Ovary (tissue), 9 donors: ENCODE data around the gene PIH1D2. TPM values are rescaled to one million over a fixed set of nuclear protein-coding genes. Genes with fewer than 3 reads are reported as not detected.

ENCODE experiments used
- DNase-seq, 5 donors: peaks; one replicate each; pipeline ENCODE4 v3.0.0-alpha.2; 2019 to 2020
- H3K27ac ChIP-seq, 2 donors: fragments of 200-600 bp; one replicate each; pipeline versions ENCODE4 v1.5.1 to v1.8.0; 2019 to 2022
- H3K27me3 ChIP-seq: fragments of 200-600 bp; one replicate; pipeline ENCODE4 v1.8.0; 2022
- H3K36me3 ChIP-seq: fragments of 200-600 bp; sonication (generic); one replicate; pipeline ENCODE4 v1.5.1; 2019
- H3K4me1 ChIP-seq: one replicate; pipeline ENCODE4 v1.8.1; 2013; ENCODE audit warnings: mild to moderate bottlenecking, moderate library complexity; ENCODE audit not compliant: insufficient read depth
- H3K4me3 ChIP-seq: fragments of 200-600 bp; sonication (generic); one replicate; pipeline ENCODE4 v1.5.1; 2017
- H3K9me3 ChIP-seq, 2 donors: fragments of 200-600 bp in 1 of 2; sonication (generic) in 1 of 2; one replicate each; pipeline versions ENCODE4 v1.5.1 to v1.8.1; 2013 to 2019; ENCODE audit warnings: mild to moderate bottlenecking in 1 of 2, moderate library complexity in 1 of 2
- CTCF ChIP-seq, 3 donors: fragments of 450-650 bp in 2 of 3; fragments of 200-600 bp in 1 of 3; IDR thresholded peaks; one replicate each; pipeline versions ENCODE4 v1.5.1 to v1.8.0; 2016 to 2022; ENCODE audit warnings: antibody characterized with exemption in 3 of 3, mild to moderate bottlenecking in 1 of 3
- EP300 ChIP-seq: sonication (generic); formaldehyde crosslinking; IDR thresholded peaks from one replicate; pipeline ENCODE4 v1.6.1; 2017; ENCODE audit warnings: antibody characterized with exemption
- POLR2A ChIP-seq: fragments of 450-650 bp; IDR thresholded peaks from one replicate; pipeline ENCODE4 v1.6.1; 2017; ENCODE audit warnings: antibody characterized with exemption, mild to moderate bottlenecking, moderate library complexity
- whole genome bisulfite sequencing, 3 donors: extraction: QIAGEN DNeasy Blood & Tissue Kit in 1 of 3; methylation state at CpG; one replicate each; pipeline versions ENCODE4 v1.1.5 to v1.1.7; 2013 to 2017; 5-methylcytosine and 5-hydroxymethylcytosine counted together
- intact Hi-C, 4 donors: fragments of 100-400 bp; cut with DNase I; formaldehyde crosslinking; loops; one replicate each; pipeline versions ENCODE4 v1.11.0 to v1.15.1; 2022 to 2023
- polyA plus RNA-seq, 2 donors: library from polyadenylated mRNA; stranded (reverse); fragments of 200-250 nt in 1 of 2; fragments of 350-450 nt in 1 of 2; fragmentation: Illumina TruSeq in 1 of 2; extraction: RNeasy Lipid Tissue Mini Kit (QIAGEN cat#74804) in 1 of 2; gene quantifications; one replicate each; pipeline ENCODE4 v1.2.3, GENCODE V29; 2013 to 2014
- total RNA-seq, 7 donors: library from RNA; depleted of rRNA in 2 of 7; stranded (reverse); fragments of >200 nt in 2 of 7; fragmentation: NEBNext Ultra II Directional in 3 of 7; extraction: Animal tissue kit (Norgen Biotek cat#: 25700) in 3 of 7; gene quantifications; one replicate each; pipeline versions ENCODE4 v1.1.0 to v1.2.4, GENCODE V29; 2016 to 2023
- donor health status: DM: no; HTN: no; CAD: no; lungs with moderate emphysema.
- donor health status: DM: no; HTN: no; CAD: no.
- donor health status: Bipolar disorder and iron deficiency.
- donor health status: DM: yes; HTN: yes; CAD: no.
- donor health status: DM: no; HTN: no; CAD: no.
- donor health status: DM: yes; HTN: yes; CAD: no.

The PIH1D2 gene
- total and polyA plus RNA-seq, 9 donors, result 0.83 to 8.6 (median 2.3) TPM

GRCh38 chr11:112062923-112063322, 10.9 kb downstream of the PIH1D2 start:
- Histone ChIP-seq H3K36me3 (no peaks in the 10 kb centered on the region), H3K27me3 (no peaks in the 10 kb centered on the region), H3K9me3 (no peaks in the 10 kb centered on the region), H3K4me1 (no peaks in the 10 kb centered on the region), H3K27ac (no peak overlapping the region), H3K4me3 (no peak overlapping the region)
- intact Hi-C loops, result no loop called here
- 12 to 45% (median 15%) methylated on average over 1 of the region's 1 CpG for WGBS, 3 donors
- DNase-seq, result no peak
- TF ChIP-seq CTCF (IDR thresholded peaks at IDR 0.05) (no peak), POLR2A (no peak), EP300 (no peak)

GRCh38 chr11:112058103-112058502, 15.7 kb downstream of the PIH1D2 start:
- H3K27me3 ChIP-seq, result no peaks in the 10 kb centered on the region
- TF ChIP-seq POLR2A (no peak), EP300 (no peak), CTCF (IDR thresholded peaks at IDR 0.05) (no peak)
- intact Hi-C loops, result no loop called here
- H3K9me3 ChIP-seq, result no peaks in the 10 kb centered on the region
- 56 to 64% (median 61%) methylated on average over 1 of the region's 1 CpG for WGBS, 3 donors
- no peak overlapping the region for H3K4me3 ChIP-seq
- H3K4me1 ChIP-seq, result no peaks in the 10 kb centered on the region
- H3K27ac ChIP-seq, result no peak overlapping the region
- no peaks in the 10 kb centered on the region for H3K36me3 ChIP-seq
- DNase-seq, result no peak

GRCh38 chr11:112057170-112057569, 16.6 kb downstream of the PIH1D2 start:
- no peaks in the 10 kb centered on the region for H3K27me3 ChIP-seq
- no peak for DNase-seq
- intact Hi-C loops, result no loop called here
- H3K4me1 ChIP-seq, result no peaks in the 10 kb centered on the region
- WGBS, 3 donors, result 90 to 92% (median 90%) methylated on average over 4 of the region's 4 CpGs
- H3K27ac ChIP-seq, result no peak overlapping the region
- no peak overlapping the region for H3K4me3 ChIP-seq
- no peaks in the 10 kb centered on the region for H3K9me3 ChIP-seq
- no peaks in the 10 kb centered on the region for H3K36me3 ChIP-seq
- TF ChIP-seq CTCF (IDR thresholded peaks at IDR 0.05) (no peak), POLR2A (no peak), EP300 (no peak)

- no peak for DNase-seq
- Histone ChIP-seq H3K9me3 (no peaks in the 10 kb centered on the region), H3K27me3 (no peaks in the 10 kb centered on the region), H3K36me3 (no peaks in the 10 kb centered on the region), H3K27ac (no peak overlapping the region), H3K4me3 (no peak overlapping the region), H3K4me1 (no peaks in the 10 kb centered on the region)
- no peak for TF ChIP-seq CTCF (IDR thresholded peaks at IDR 0.05)
- intact Hi-C loops, result no loop called here
- 89 to 95% (median 90%) methylated on average over 3 of the region's 3 CpGs for WGBS, 3 donors
These were observed 22.0 kb downstream of the PIH1D2 start for GRCh38 chr11:112051768-112052167.

GRCh38 chr11:112050721-112051120, 23.1 kb downstream of the PIH1D2 start:
- no peak for DNase-seq
- Histone ChIP-seq H3K27me3 (no peaks in the 10 kb centered on the region), H3K4me3 (no peak overlapping the region), H3K36me3 (no peaks in the 10 kb centered on the region), H3K27ac (no peak overlapping the region), H3K4me1 (no peaks in the 10 kb centered on the region), H3K9me3 (no peaks in the 10 kb centered on the region)
- WGBS, 3 donors, result 89 to 92% (median 91%) methylated on average over 3 of the region's 3 CpGs
- intact Hi-C loops, result no loop called here
- TF ChIP-seq CTCF (IDR thresholded peaks at IDR 0.05) (no peak), POLR2A (no peak), EP300 (no peak)
